Endodermal cell (in vitro differentiated cells): Measurements from ENCODE around the gene MEF2D. TPM values are rescaled to one million over a fixed set of nuclear protein-coding genes. Genes with fewer than 3 reads are reported as not detected.

Experiments used
- DNase-seq: peaks from one replicate; pipeline ENCODE4 v3.0.0-alpha.2; 2017
- H3K27ac ChIP-seq: 2 replicates; pipeline ENCODE4 v1.5.1; 2013; ENCODE audit warnings: mild to moderate bottlenecking, low read depth, low read length, moderate library complexity
- H3K27me3 ChIP-seq: 2 replicates; pipeline ENCODE4 v1.6.1; 2013; ENCODE audit warnings: mild to moderate bottlenecking, low read length, moderate library complexity; ENCODE audit not compliant: insufficient read depth, control insufficient read depth, poor library complexity, severe bottlenecking
- H3K36me3 ChIP-seq: 2 replicates; pipeline ENCODE4 v1.7.0; 2013; ENCODE audit warnings: mild to moderate bottlenecking, low read length, moderate library complexity; ENCODE audit not compliant: control insufficient read depth, insufficient read depth
- H3K4me1 ChIP-seq: one replicate; pipeline ENCODE4 v1.7.0; 2013; ENCODE audit warnings: low read length; ENCODE audit not compliant: control insufficient read depth, insufficient read depth
- H3K4me3 ChIP-seq: 2 replicates; pipeline ENCODE4 v1.5.1; 2013; ENCODE audit warnings: mild to moderate bottlenecking, low read length, moderate library complexity
- H3K9ac ChIP-seq: 2 replicates; pipeline ENCODE4 v1.6.1; 2013; ENCODE audit warnings: mild to moderate bottlenecking, low read length, moderate library complexity; ENCODE audit not compliant: poor library complexity, severe bottlenecking; ENCODE audit errors: extremely low read depth
- H3K9me3 ChIP-seq: 2 replicates; pipeline ENCODE4 v1.6.1; 2013; ENCODE audit warnings: mild to moderate bottlenecking, low read length, moderate library complexity; ENCODE audit not compliant: control insufficient read depth
- H3K27ac Mint-ChIP-seq: 2 replicates; pipeline ENCODE4 v1.8.0; 2020; ENCODE audit warnings: mixed read lengths
- H3K27me3 Mint-ChIP-seq: 2 replicates; pipeline ENCODE4 v1.8.0; 2021; ENCODE audit warnings: mild to moderate bottlenecking, mixed read lengths; ENCODE audit not compliant: insufficient read depth
- H3K36me3 Mint-ChIP-seq: 2 replicates; pipeline ENCODE4 v1.8.0; 2020; ENCODE audit warnings: low read depth, mixed read lengths
- H3K4me1 Mint-ChIP-seq: 2 replicates; pipeline ENCODE4 v1.8.0; 2020; ENCODE audit warnings: mixed read lengths
- H3K4me3 Mint-ChIP-seq: 2 replicates; pipeline ENCODE4 v1.8.0; 2020; ENCODE audit warnings: mild to moderate bottlenecking, moderate library complexity, mixed read lengths
- H3K9me3 Mint-ChIP-seq: 2 replicates; pipeline ENCODE4 v1.8.0; 2020; ENCODE audit warnings: mild to moderate bottlenecking, mixed read lengths
- CTCF ChIP-seq: fragments of 200-600 bp; sonication (generic); conservative IDR thresholded peaks from 2 replicates; pipeline ENCODE4 v1.5.0; 2021; ENCODE audit warnings: antibody characterized with exemption, mild to moderate bottlenecking
- WGBS, 2 experiments: methylation state at CpG; one replicate each; pipeline versions ENCODE4 v1.1.5 to v1.1.7; 2013; ENCODE audit warnings: missing lambda C conversion rate in 2 of 2, mixed read lengths in 1 of 2; ENCODE audit not compliant: insufficient coverage in 1 of 2, insufficient read length in 1 of 2; 5-methylcytosine and 5-hydroxymethylcytosine counted together
- total RNA-seq, 2 donors: library from RNA; stranded (reverse); fragmentation: NEBNext Ultra II Directional in 1 of 2; extraction: Animal tissue kit (Norgen Biotek cat#: 25700) in 1 of 2; gene quantifications; 2 replicates in 1 of 2; 3 replicates in 1 of 2; pipeline ENCODE4 v1.2.1, GENCODE V29; 2021

MEF2D gene
- total RNA-seq, 2 donors from 2014 or later = 10.5 to 12.8 TPM

- Histone ChIP-seq H3K27ac (no peak overlapping the region), H3K4me3 (no peak overlapping the region), H3K9ac (no peak overlapping the region), H3K4me1 (peaks cover 16% of the 10 kb centered on the region), H3K27me3 (no peaks in the 10 kb centered on the region), H3K9me3 (no peaks in the 10 kb centered on the region), H3K36me3 (no peaks in the 10 kb centered on the region)
- WGBS, 2 experiments = 93 to 94% methylated on average over 4 to 6 of the region's 6 CpGs
- no peaks in the 10 kb centered on the region for H3K36me3 Mint-ChIP-seq
- peaks cover 33% of the 10 kb centered on the region for H3K4me1 Mint-ChIP-seq
- DNase-seq = no peak
- no peak overlapping the region for H3K4me3 Mint-ChIP-seq
- H3K27me3 Mint-ChIP-seq = no peaks in the 10 kb centered on the region
- no peaks in the 10 kb centered on the region for H3K9me3 Mint-ChIP-seq
- H3K27ac Mint-ChIP-seq = no peak overlapping the region
- TF ChIP-seq CTCF = no peak
Observed at GRCh38 chr1:156491151-156491949, 9.2 kb downstream of the MEF2D start.

DNA sequence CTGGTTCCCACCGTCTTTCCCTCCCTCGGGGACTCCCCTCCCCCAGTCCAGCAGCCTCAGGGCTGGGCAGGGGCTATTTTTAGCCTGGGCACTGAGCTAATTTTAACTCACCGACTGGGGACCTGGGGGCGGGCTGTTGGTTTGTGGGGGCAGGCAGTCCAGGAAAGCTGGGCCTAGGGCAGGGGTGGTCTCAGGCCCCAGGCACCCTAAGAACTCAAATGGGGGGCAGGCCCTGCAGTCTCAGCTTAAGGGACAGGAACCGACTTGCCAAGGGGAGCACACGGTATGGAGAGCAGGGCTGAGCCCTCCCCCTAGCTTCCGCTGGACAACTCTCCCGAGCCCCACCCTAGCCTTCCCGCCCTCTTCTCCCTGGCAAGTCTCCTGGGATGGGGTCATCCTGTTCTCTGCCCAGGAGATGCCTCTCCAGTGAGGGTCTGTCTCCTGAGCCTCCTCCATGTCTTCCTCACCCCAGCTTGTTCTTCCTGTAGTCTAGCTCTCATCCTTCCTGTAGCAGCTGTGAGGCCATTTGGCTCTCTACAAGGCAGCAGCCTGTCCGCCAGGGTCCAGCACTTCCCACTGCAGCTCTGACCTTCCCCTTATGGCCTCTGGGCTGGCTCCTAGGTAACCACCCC lies 10.1 kb downstream of the MEF2D start:
- Histone ChIP-seq H3K4me3 (no peak overlapping the region), H3K9ac (no peak overlapping the region), H3K27me3 (no peaks in the 10 kb centered on the region), H3K27ac (peak overlapping the region; percentile 67), H3K9me3 (no peaks in the 10 kb centered on the region), H3K36me3 (no peaks in the 10 kb centered on the region), H3K4me1 (peaks cover 16% of the 10 kb centered on the region)
- no peak overlapping the region for H3K4me3 Mint-ChIP-seq
- TF ChIP-seq CTCF = peak; percentile 44
- no peaks in the 10 kb centered on the region for H3K27me3 Mint-ChIP-seq
- H3K36me3 Mint-ChIP-seq = no peaks in the 10 kb centered on the region
- 27 to 50% methylated on average over 5 to 10 of the region's 10 CpGs for WGBS, 2 experiments
- DNase-seq = peak; percentile 78
- H3K4me1 Mint-ChIP-seq = peaks cover 33% of the 10 kb centered on the region
- H3K9me3 Mint-ChIP-seq = no peaks in the 10 kb centered on the region
- peak overlapping the region; percentile 22 for H3K27ac Mint-ChIP-seq

GRCh38 chr1:156489935-156490293 lies 10.7 kb downstream of the MEF2D start:
- Mint-ChIP-seq H3K4me1 (peaks cover 33% of the 10 kb centered on the region), H3K27me3 (no peaks in the 10 kb centered on the region), H3K9me3 (no peaks in the 10 kb centered on the region), H3K36me3 (no peaks in the 10 kb centered on the region), H3K27ac (no peak overlapping the region), H3K4me3 (no peak overlapping the region)
- peak overlapping the region; percentile 67 for H3K27ac ChIP-seq
- H3K9me3 ChIP-seq = no peaks in the 10 kb centered on the region
- H3K36me3 ChIP-seq = no peaks in the 10 kb centered on the region
- no peak for TF ChIP-seq CTCF
- H3K9ac ChIP-seq = no peak overlapping the region
- 35 to 63% methylated on average over 2 to 7 of the region's 7 CpGs for WGBS, 2 experiments
- H3K4me1 ChIP-seq = peaks cover 16% of the 10 kb centered on the region
- H3K4me3 ChIP-seq = no peak overlapping the region
- H3K27me3 ChIP-seq = no peaks in the 10 kb centered on the region
- no peak for DNase-seq
